Skeletal muscle tissue (tissue), 4 donors: ENCODE data around the gene NAV2. TPM values are rescaled to one million over a fixed set of nuclear protein-coding genes. Genes with fewer than 3 reads are reported as not detected.

Experiments
- H3K27ac ChIP-seq: one replicate; pipeline ENCODE4 v1.7.0; 2013; ENCODE audit warnings: mild to moderate bottlenecking, low read depth, low read length, inconsistent platforms
- H3K27me3 ChIP-seq, 3 donors: one replicate each; pipeline ENCODE4 v1.7.0; 2013; ENCODE audit warnings: low read length in 3 of 3; ENCODE audit not compliant: control insufficient read depth in 3 of 3, insufficient read depth in 3 of 3
- H3K36me3 ChIP-seq, 3 donors: one replicate each; pipeline ENCODE4 v1.7.0; 2013; ENCODE audit warnings: low read length in 3 of 3; ENCODE audit not compliant: control insufficient read depth in 3 of 3, insufficient read depth in 3 of 3
- H3K4me1 ChIP-seq, 3 donors: one replicate each; pipeline ENCODE4 v1.7.0; 2013; ENCODE audit warnings: low read length in 3 of 3, mild to moderate bottlenecking in 3 of 3; ENCODE audit not compliant: control insufficient read depth in 3 of 3, insufficient read depth in 3 of 3
- H3K4me3 ChIP-seq, 3 donors: one replicate each; pipeline ENCODE4 v1.7.0; 2013; ENCODE audit warnings: low read length in 3 of 3
- H3K9ac ChIP-seq, 3 donors: one replicate each; pipeline ENCODE4 v1.7.0; 2013; ENCODE audit warnings: low read length in 3 of 3, mild to moderate bottlenecking in 3 of 3, moderate library complexity in 2 of 3, low read depth in 1 of 3
- H3K9me3 ChIP-seq, 3 donors: one replicate each; pipeline ENCODE4 v1.7.0; 2013; ENCODE audit warnings: low read length in 3 of 3; ENCODE audit not compliant: control insufficient read depth in 3 of 3
- total RNA-seq: library from RNA; depleted of rRNA; stranded (reverse); fragments of >200 nt; gene quantifications from one replicate; pipeline ENCODE4 v1.2.3, GENCODE V29; 2014
- donor health status: Osteomylitis.

NAV2 gene
- total RNA-seq, 1 donor from 2014 or later, result 43.3 TPM

DNA sequence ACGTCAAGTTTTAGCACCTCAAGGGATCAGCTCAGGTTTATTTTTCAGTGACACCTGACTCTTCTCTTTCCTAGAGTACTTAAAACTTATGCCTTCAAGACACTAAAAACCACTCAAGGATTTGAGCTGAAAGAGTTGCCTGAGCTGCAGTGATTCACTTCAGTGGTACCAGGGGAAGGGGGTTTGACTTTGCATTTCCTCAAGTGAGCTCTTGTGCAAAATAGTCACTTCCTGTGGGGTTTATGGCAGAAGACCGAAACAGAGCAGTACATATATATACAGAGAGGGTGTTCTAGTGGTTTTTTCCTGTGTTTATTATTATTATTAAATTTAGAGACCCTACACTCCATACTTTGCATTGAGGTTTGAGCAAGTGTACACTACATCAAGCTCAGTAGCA, 386.9 kb downstream of the NAV2 start:
- H3K27me3 ChIP-seq, result no peaks in the 10 kb centered on the region
- H3K27ac ChIP-seq, result no peak overlapping the region
- H3K9ac ChIP-seq, result no peak overlapping the region
- H3K4me1 ChIP-seq, result no peaks in the 10 kb centered on the region
- peaks cover 32 to 61% (median 51%) of the 10 kb centered on the region in 3 donors for H3K36me3 ChIP-seq
- no peak overlapping the region for H3K4me3 ChIP-seq
- H3K9me3 ChIP-seq, result no peaks in the 10 kb centered on the region

DNA sequence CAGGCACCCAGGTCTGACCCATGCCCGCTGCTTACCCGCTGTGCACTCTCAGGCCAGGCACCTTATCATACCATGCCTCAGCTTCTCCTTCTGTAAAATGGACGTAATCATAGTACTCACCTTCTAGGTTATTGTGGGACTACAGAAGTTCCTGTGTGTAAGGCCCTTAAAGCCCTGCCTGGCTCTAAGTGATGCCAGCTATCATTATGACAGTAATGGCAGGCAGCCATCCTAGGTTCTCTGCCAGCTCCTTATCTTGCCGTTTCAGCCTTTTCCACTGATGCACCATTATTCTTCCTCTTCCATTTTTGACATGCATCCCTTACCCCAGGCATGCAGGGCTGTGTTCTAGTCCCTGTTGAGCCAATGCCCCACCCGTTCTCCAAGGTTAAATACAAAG, 389.8 kb downstream of the NAV2 start:
- no peaks in the 10 kb centered on the region for H3K9me3 ChIP-seq
- H3K27me3 ChIP-seq, result no peaks in the 10 kb centered on the region
- peaks cover 38 to 61% (median 56%) of the 10 kb centered on the region in 3 donors for H3K36me3 ChIP-seq
- H3K4me3 ChIP-seq, result no peak overlapping the region
- no peak overlapping the region for H3K27ac ChIP-seq
- H3K4me1 ChIP-seq, result no peaks in the 10 kb centered on the region
- H3K9ac ChIP-seq, result no peak overlapping the region

DNA sequence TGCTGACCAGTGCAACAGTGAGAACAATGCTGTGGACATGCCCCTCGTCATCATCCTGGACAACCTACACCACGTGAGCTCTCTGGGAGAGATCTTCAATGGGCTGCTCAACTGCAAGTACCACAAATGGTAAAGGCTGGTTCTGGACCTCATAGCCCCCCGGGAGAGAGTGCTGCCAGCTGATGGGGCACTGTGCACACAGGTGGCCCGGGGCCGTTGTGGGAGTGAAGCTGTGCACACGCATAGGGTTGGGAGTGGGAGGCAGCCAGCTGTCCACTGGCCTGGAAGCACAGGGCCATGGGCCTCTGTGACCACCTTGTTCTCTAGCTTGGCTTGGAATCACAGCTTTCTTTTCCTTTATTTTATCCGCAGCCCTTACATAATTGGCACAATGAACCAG, 390.6 kb downstream of the NAV2 start:
- H3K27ac ChIP-seq, result no peak overlapping the region
- H3K4me1 ChIP-seq, result no peaks in the 10 kb centered on the region
- peaks cover 43 to 57% (median 51%) of the 10 kb centered on the region in 3 donors for H3K36me3 ChIP-seq
- no peak overlapping the region for H3K9ac ChIP-seq
- H3K4me3 ChIP-seq, result no peak overlapping the region
- H3K27me3 ChIP-seq, result no peaks in the 10 kb centered on the region
- H3K9me3 ChIP-seq, result no peaks in the 10 kb centered on the region

GRCh38 chr11:20105427-20105826, 392.8 kb downstream of the NAV2 start:
- peaks cover 41 to 52% (median 44%) of the 10 kb centered on the region in 3 donors for H3K36me3 ChIP-seq
- no peaks in the 10 kb centered on the region for H3K9me3 ChIP-seq
- H3K27ac ChIP-seq, result no peak overlapping the region
- H3K27me3 ChIP-seq, result no peaks in the 10 kb centered on the region
- H3K4me3 ChIP-seq, result no peak overlapping the region
- no peak overlapping the region for H3K9ac ChIP-seq
- no peaks in the 10 kb centered on the region for H3K4me1 ChIP-seq

GRCh38 chr11:20109731-20110445, 397.3 kb downstream of the NAV2 start:
- Histone ChIP-seq H3K9ac (no peak overlapping the region), H3K36me3 (peaks cover 14 to 24% (median 22%) of the 10 kb centered on the region in 3 donors), H3K27ac (no peak overlapping the region), H3K27me3 (no peaks in the 10 kb centered on the region), H3K9me3 (no peaks in the 10 kb centered on the region), H3K4me3 (no peak overlapping the region), H3K4me1 (peaks cover 9 to 17% (median 14%) of the 10 kb centered on the region in 3 donors)

- peak overlapping the region; percentile 64 for H3K27ac ChIP-seq
- H3K36me3 ChIP-seq, result peaks cover 12 to 22% (median 17%) of the 10 kb centered on the region in 3 donors
- H3K9ac ChIP-seq, result no peak overlapping the region
- H3K4me3 ChIP-seq, result no peak overlapping the region
- no peaks in the 10 kb centered on the region for H3K9me3 ChIP-seq
- no peaks in the 10 kb centered on the region for H3K27me3 ChIP-seq
- H3K4me1 ChIP-seq, result peaks cover 9 to 17% (median 14%) of the 10 kb centered on the region in 3 donors
Measured at GRCh38 chr11:20110908-20111669, 398.5 kb downstream of the NAV2 start.

DNA sequence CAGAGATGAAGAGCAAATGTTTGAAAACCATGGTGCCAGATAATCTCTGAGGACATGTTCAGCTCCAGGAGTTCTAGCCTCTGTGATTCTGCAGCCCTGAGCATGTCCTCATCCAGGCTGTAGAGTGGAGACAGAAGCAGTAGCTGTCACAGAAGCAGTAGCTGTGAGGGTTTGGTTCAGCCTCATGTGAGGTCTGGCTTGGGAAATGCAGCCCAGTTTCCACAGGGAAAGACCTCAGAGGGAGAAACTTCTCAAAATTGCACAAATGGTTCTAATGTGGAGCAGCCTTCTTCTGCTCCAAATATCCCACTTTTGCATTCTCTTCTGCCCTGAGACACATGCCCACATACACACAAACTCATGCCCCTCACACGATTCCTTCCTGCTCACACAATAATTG, 399.2 kb downstream of the NAV2 start:
- Histone ChIP-seq H3K27me3 (no peaks in the 10 kb centered on the region), H3K4me1 (peaks cover 9 to 17% (median 14%) of the 10 kb centered on the region in 3 donors), H3K9me3 (no peaks in the 10 kb centered on the region), H3K9ac (peak overlapping the region in 1 of 3 donors; percentile 40), H3K4me3 (peak overlapping the region in 1 of 3 donors; percentile 8), H3K27ac (peak overlapping the region; percentile 64), H3K36me3 (peaks cover 12 to 22% (median 17%) of the 10 kb centered on the region in 3 donors)

- Histone ChIP-seq H3K27ac (peak overlapping the region; percentile 64), H3K4me1 (peaks cover 9 to 17% (median 14%) of the 10 kb centered on the region in 3 donors), H3K9me3 (no peaks in the 10 kb centered on the region), H3K4me3 (peak overlapping the region; percentile 8 to 32 (median 20)), H3K27me3 (no peaks in the 10 kb centered on the region), H3K36me3 (peaks cover 8 to 19% (median 14%) of the 10 kb centered on the region in 3 donors), H3K9ac (peak overlapping the region; percentile 13 to 40 (median 19))
Measured at GRCh38 chr11:20112291-20113148, 399.9 kb downstream of the NAV2 start.

DNA sequence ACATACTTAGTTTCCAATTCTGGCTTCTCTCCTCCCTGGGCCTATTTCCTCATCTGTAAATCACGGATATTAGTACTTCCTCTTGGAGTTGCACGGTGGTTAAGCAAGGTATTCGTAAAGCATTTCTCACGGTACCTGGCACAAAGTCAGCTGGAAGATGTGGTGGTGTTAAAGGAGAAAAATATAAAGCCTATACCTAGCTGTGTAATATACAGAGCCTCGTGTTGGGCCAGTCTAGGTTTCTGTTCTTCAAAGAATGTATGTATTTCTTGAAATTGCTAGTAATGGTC, 400.5 kb downstream of the NAV2 start:
- no peak overlapping the region for H3K4me3 ChIP-seq
- H3K9ac ChIP-seq, result peak overlapping the region in 1 of 3 donors; percentile 40
- H3K4me1 ChIP-seq, result peaks cover 9 to 17% (median 14%) of the 10 kb centered on the region in 3 donors
- peaks cover 5 to 18% (median 11%) of the 10 kb centered on the region in 3 donors for H3K36me3 ChIP-seq
- H3K27me3 ChIP-seq, result no peaks in the 10 kb centered on the region
- no peak overlapping the region for H3K27ac ChIP-seq
- H3K9me3 ChIP-seq, result no peaks in the 10 kb centered on the region
